Inferior parietal cortex (tissue), 1 donor: Measurements from ENCODE around the gene NAGK.

Experiments used
- DNase-seq: peaks from one replicate; pipeline ENCODE4 v3.0.0-alpha.2; 2016; ENCODE audit errors: extremely low spot score

NAGK gene

GRCh38 chr2:71108091-71108490 lies 39.6 kb downstream of the NAGK start:
- DNase-seq, result no peak

- DNase-seq, result no peak
Measured at GRCh38 chr2:71113843-71114242, 45.4 kb downstream of the NAGK start.

- no peak for DNase-seq
Measured at GRCh38 chr2:71117063-71117462, 48.6 kb downstream of the NAGK start.

- no peak for DNase-seq
Measured at GRCh38 chr2:71120195-71120594, 51.7 kb downstream of the NAGK start.

- DNase-seq, result no peak
Measured at GRCh38 chr2:71121479-71121878, 53.0 kb downstream of the NAGK start.

- no peak for DNase-seq
Measured at GRCh38 chr2:71122387-71123298, 54.2 kb downstream of the NAGK start.

GRCh38 chr2:71125506-71126294 lies 57.3 kb downstream of the NAGK start:
- DNase-seq, result no peak

GRCh38 chr2:71126957-71127356 lies 58.5 kb downstream of the NAGK start:
- DNase-seq, result no peak
